Mammary epithelial cell (primary cell): ENCODE results near the gene ZNG1C.
"Not testable (repeated sequence)": the region's sequence is repeated elsewhere in the genome, so short reads cannot be mapped to it uniquely, and the experiment has no call there.

Experiments
- CTCF ChIP-seq, 2 donors: IDR thresholded peaks in 1 of 2; conservative IDR thresholded peaks in 1 of 2; 2 replicates each; pipeline ENCODE4 v1.5.1; 2011 to 2012; ENCODE audit warnings: inconsistent platforms in 2 of 2, low read length in 2 of 2, mild to moderate bottlenecking in 2 of 2, control low read depth in 1 of 2, low read depth in 1 of 2; ENCODE audit not compliant: insufficient read depth in 1 of 2; ENCODE audit errors: extremely low read depth in 1 of 2
- EZH2 ChIP-seq: IDR thresholded peaks from 2 replicates; pipeline ENCODE4 v1.6.1; 2012; ENCODE audit warnings: low read length, inconsistent platforms, borderline replicate concordance

GRCh38 chr9:68329106-68329505 lies 87.3 kb downstream of the ZNG1C start:
- not testable (repeated sequence) for TF ChIP-seq CTCF (conservative IDR thresholded peaks at IDR 0.05 in 1 of 2, IDR thresholded peaks at IDR 0.05 in 1 of 2; ENCODE audit: extremely low read depth in 1 of 2, insufficient read depth in 1 of 2, low read depth in 1 of 2, low read length in 2 of 2); EZH2
